Muscle layer of duodenum (tissue), 2 donors: ENCODE results near the gene ANKMY1.

Source experiments
- H3K27ac ChIP-seq: one replicate; pipeline ENCODE4 v1.7.0; 2013; ENCODE audit warnings: mild to moderate bottlenecking, low read length
- H3K27me3 ChIP-seq: one replicate; pipeline ENCODE4 v1.7.0; 2013; ENCODE audit warnings: low read depth, mild to moderate bottlenecking, control low read depth, low read length
- H3K36me3 ChIP-seq, 2 donors: one replicate each; pipeline ENCODE4 v1.7.0; 2013; ENCODE audit warnings: low read length in 2 of 2, control low read depth in 1 of 2, mild to moderate bottlenecking in 1 of 2; ENCODE audit not compliant: insufficient read depth in 2 of 2, control insufficient read depth in 1 of 2
- H3K4me1 ChIP-seq, 2 donors: one replicate each; pipeline ENCODE4 v1.7.0; 2013; ENCODE audit warnings: low read length in 2 of 2, mild to moderate bottlenecking in 2 of 2, control low read depth in 1 of 2, moderate library complexity in 1 of 2; ENCODE audit not compliant: insufficient read depth in 2 of 2, control insufficient read depth in 1 of 2
- H3K4me3 ChIP-seq, 2 donors: one replicate each; pipeline ENCODE4 v1.7.0; 2013; ENCODE audit warnings: low read length in 2 of 2, low read depth in 1 of 2, mild to moderate bottlenecking in 1 of 2
- H3K9me3 ChIP-seq, 2 donors: one replicate each; pipeline ENCODE4 v1.7.0; 2013; ENCODE audit warnings: low read length in 2 of 2, control low read depth in 1 of 2, mild to moderate bottlenecking in 1 of 2; ENCODE audit not compliant: control insufficient read depth in 1 of 2
- donor health status: healthy.

ANKMY1 gene

DNA sequence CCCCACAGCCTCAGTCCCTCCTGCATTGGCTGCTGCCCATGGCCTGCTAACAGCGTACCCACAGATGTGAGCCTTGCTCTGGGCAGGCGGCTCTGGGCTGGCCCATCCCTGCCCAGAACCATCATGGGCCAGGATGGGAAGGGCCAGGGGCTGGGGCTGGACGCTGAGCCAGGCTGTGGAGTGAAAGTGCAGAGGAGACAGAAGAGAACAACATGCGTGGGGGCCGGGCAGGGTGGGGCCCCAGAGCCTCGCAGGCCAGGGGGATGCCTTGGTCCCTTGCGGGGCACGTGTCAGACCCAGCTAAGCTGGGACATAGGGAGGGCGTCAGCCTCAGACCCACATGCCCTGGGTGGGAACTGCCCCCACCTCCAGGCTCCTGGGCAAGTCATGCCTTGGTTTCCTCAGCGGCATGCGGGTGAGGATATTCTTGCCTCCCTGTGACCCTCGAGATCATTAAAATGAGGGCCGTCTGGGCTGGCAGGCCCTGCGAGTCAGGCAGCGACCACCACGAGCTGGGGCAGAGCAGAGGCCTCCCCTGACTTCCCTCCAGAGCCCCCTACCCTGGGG is 95.0 kb downstream of the ANKMY1 start:
- H3K4me3 ChIP-seq: no peak overlapping the region
- peaks cover 7 to 25% of the 10 kb centered on the region in 2 donors for H3K36me3 ChIP-seq
- no peaks in the 10 kb centered on the region for H3K4me1 ChIP-seq
- H3K9me3 ChIP-seq: no peaks in the 10 kb centered on the region
- H3K27ac ChIP-seq: no peak overlapping the region
- no peaks in the 10 kb centered on the region for H3K27me3 ChIP-seq

DNA sequence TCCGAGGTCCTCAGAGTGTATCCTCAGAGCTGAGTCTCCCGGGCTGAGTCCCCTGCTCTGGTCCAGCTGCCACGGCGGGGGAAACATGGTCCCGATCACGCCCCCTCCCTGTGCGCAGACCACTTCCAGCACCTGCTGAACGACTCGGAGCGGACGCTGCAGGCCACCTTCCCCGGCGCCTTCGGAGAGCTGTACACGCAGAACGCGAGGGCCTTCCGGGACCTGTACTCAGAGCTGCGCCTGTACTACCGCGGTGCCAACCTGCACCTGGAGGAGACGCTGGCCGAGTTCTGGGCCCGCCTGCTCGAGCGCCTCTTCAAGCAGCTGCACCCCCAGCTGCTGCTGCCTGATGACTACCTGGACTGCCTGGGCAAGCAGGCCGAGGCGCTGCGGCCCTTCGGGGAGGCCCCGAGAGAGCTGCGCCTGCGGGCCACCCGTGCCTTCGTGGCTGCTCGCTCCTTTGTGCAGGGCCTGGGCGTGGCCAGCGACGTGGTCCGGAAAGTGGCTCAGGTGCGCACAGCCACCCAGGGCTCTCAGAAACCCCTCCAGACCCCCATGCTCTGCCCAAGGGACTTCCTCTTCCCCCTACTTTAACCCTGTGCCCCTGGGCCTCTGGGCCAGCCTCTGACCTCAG is 95.6 kb downstream of the ANKMY1 start:
- no peak overlapping the region for H3K4me3 ChIP-seq
- no peaks in the 10 kb centered on the region for H3K4me1 ChIP-seq
- no peak overlapping the region for H3K27ac ChIP-seq
- H3K27me3 ChIP-seq: no peaks in the 10 kb centered on the region
- H3K9me3 ChIP-seq: no peaks in the 10 kb centered on the region
- peaks cover 7 to 25% of the 10 kb centered on the region in 2 donors for H3K36me3 ChIP-seq

DNA sequence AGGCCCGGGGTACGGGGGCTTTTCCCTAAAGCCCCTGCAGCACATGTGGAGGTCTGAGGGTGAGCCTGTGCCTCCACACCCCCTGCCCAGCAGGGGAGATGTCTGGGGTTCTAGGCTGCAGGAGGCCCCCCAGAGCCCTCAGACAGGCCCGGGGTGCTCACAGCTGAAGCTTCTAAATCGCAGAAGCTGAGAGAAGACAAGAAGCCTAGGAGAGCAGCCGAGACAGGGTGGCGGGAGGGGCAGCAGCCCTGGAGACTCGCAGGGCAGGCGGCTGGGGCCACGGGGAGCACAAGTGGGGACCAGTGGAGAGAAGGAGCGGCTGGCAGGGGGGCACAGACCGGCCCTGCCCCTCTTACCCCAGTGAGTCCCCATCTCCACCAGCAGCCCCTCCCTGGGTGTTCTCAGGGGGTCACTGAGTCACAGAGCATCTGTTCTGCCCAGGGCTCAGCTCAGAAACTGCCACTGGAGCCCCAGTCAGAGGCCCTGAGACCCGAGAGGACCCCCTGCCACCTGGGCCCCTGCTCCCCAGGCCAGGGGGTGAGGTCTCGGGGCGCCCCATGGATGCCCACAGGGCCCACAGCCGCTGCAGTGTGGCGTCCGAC is 96.2 kb downstream of the ANKMY1 start:
- Histone ChIP-seq H3K27me3 (no peaks in the 10 kb centered on the region), H3K36me3 (peaks cover 7 to 25% of the 10 kb centered on the region in 2 donors), H3K9me3 (no peaks in the 10 kb centered on the region), H3K4me3 (no peak overlapping the region), H3K27ac (no peak overlapping the region), H3K4me1 (no peaks in the 10 kb centered on the region)

DNA sequence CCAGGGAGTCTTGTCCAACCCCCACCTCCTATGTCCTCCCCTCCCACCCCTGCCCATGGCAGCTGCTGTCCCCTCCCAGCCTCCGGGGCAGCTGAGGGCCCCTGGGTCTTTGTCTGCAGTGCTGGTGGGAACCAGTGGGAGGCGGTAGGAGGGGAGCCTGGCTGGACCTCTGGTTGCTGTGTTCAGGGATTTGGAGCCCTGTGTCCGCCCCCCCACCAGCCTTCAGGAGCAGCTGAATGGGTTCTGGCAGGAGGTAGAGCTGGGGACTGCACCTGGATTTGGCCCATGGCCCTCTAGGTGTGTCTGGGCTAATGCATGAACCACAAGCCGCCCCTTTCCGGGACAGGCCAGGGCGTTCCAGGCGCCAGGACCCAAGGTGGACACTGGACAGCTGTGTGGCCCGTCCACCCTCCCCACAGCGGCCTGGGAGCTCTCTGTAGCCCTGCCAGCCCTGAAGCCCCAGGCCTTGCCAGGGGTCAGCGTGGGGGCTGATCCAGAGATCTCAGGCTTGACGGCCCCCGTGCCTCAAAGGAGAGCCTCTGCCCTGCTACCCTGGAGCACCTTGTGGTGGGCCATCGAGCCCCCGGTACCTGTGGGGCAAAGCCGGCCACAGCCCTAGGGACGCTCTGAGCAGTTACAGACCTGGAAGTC is 96.9 kb downstream of the ANKMY1 start:
- Histone ChIP-seq H3K27me3 (no peaks in the 10 kb centered on the region), H3K27ac (no peak overlapping the region), H3K36me3 (peaks cover 7 to 25% of the 10 kb centered on the region in 2 donors), H3K9me3 (no peaks in the 10 kb centered on the region), H3K4me1 (no peaks in the 10 kb centered on the region), H3K4me3 (no peak overlapping the region)

DNA sequence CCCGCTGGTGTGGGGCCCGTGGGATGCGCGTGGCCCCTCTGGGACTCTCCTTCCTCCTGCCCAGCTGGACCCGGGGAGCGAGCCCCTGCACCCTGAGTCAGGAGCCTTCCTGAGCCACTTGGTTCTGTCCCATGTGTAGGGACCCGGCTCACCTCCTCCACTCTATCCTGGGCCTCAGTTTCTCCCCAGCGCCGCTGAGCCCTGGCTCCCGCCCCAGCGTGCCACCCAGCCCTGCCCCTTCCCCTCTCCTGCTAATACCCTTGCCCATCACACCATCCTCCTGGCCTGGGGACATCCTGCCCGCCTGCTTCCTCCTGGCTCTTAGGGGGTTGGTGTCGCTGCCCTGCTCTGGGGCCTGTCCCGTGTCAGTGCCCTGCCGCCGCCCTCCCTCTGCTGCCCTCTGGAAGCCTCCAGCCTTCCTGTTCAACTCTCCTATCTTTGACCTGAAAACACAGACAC is 97.5 kb downstream of the ANKMY1 start:
- Histone ChIP-seq H3K27ac (no peak overlapping the region), H3K9me3 (no peaks in the 10 kb centered on the region), H3K36me3 (peaks cover 7 to 20% of the 10 kb centered on the region in 2 donors), H3K4me1 (peaks cover 0 to 4% of the 10 kb centered on the region in 2 donors), H3K4me3 (no peak overlapping the region), H3K27me3 (no peaks in the 10 kb centered on the region)

DNA sequence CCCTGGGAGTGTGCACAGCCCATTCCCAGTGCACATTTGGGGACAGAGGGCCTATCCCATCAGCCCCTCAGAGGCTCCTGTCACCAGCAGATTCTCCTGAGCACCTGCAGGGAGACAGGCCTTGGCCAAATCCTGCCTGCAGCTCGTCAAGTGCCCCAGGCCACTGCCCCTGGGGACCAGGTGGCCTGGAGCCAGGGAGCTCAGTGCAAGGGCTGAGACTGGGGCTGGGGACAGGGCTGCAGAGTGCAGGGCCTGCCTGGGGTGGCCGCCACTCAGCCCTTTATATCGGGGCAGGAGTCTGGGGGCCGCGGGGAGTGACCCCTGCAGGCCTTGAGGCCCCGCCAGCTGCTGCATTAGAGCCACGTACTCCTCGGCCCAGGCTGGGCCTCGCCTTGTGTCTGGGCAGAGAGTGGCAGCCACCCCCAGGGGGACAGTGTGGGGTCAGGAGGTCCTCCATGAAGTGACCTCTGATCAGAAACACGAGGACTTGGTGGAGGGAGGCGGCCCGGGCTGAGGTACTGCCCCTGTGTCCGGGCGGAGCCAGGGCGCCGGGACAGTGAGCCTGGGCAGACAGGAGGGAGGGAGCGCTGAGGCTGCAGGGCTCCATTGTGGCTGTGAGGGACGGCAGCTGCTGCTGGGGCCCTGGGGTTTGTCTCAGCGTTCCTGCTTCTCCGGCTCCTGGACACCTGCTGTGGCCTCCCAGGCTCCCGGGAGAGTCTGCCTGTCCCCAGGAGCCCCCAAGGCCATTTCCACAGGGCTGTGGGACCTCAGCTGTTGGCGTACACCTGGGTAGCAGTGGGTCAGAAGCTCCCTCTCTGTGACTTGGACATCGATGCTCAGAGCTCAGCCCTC is 98.2 kb downstream of the ANKMY1 start:
- H3K36me3 ChIP-seq: peaks cover 7 to 13% of the 10 kb centered on the region in 2 donors

DNA sequence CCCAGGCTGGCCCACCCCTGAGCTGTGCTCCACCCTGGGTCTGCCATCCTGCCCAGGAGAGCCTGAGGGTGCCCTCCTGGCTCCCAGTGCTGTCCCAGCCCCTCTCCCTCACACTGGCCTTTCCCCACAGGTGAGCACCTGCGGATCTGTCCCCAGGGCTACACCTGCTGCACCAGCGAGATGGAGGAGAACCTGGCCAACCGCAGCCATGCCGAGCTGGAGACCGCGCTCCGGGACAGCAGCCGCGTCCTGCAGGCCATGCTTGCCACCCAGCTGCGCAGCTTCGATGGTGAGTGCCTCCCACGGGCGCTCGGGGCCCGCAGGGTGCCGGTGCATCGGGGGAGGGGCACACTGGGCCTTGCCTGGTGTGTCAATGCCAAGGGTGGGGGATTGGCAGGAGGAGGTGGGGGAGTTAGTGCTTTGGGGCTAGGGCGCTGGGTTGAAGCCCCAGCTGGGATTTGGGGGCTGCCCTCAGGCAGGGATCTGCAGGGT is 98.8 kb downstream of the ANKMY1 start:
- no peaks in the 10 kb centered on the region for H3K27me3 ChIP-seq
- no peak overlapping the region for H3K4me3 ChIP-seq
- H3K27ac ChIP-seq: no peak overlapping the region
- peaks cover 0 to 7% of the 10 kb centered on the region in 2 donors for H3K4me1 ChIP-seq
- H3K36me3 ChIP-seq: peaks cover 3 to 7% of the 10 kb centered on the region in 2 donors
- no peaks in the 10 kb centered on the region for H3K9me3 ChIP-seq

More for the DNA sequence above, 98.2 kb downstream of the ANKMY1 start:
- H3K27ac ChIP-seq: no peak overlapping the region
- H3K4me1 ChIP-seq: peaks cover 0 to 4% of the 10 kb centered on the region in 2 donors
- no peaks in the 10 kb centered on the region for H3K27me3 ChIP-seq
- H3K4me3 ChIP-seq: no peak overlapping the region
- no peaks in the 10 kb centered on the region for H3K9me3 ChIP-seq

DNA sequence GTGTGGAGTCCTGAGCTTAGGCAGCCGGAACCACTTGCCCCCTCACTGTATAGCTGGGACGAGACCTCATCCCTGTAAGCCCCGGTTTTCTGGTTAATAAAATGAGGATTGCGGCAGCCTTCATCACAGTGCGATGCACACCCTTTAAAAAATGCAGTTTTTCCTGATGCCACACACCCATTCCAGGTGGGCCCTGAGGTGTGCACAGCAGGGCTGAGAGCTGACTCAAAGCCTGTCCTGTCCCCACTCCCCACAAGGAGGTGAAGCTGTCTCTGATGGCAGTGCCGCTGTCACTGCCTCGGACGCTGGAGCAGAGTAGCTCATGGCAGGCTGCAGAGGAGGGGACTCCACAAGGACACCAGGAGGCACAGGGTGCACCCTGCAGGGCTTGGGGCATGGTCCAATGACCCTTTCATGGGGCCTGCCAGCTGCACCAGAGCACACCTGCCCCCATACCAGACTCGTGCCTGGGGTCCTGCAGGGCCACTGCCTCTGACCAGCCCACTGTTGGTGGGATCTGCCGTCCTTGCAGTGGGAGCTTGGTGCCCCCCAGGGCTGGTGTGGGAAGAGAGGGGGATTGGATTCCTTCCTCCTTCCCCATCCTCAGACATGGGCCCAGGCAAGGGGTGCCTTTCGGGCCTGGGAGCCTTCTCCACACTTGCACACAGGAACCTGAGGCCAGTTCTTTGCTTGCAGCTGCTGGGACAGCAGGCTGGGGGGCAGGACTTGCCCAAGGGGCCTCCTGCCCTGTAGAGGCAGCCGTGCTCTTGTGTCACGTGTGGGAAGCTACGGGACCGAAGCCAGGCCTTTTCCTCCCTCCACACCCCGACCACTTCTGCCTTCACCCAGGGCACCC is 99.5 kb downstream of the ANKMY1 start:
- Histone ChIP-seq H3K36me3 (peaks cover 0 to under 1% of the 10 kb centered on the region in 2 donors), H3K27ac (no peak overlapping the region), H3K9me3 (no peaks in the 10 kb centered on the region), H3K4me3 (no peak overlapping the region), H3K4me1 (peaks cover 0 to 7% of the 10 kb centered on the region in 2 donors), H3K27me3 (no peaks in the 10 kb centered on the region)

DNA sequence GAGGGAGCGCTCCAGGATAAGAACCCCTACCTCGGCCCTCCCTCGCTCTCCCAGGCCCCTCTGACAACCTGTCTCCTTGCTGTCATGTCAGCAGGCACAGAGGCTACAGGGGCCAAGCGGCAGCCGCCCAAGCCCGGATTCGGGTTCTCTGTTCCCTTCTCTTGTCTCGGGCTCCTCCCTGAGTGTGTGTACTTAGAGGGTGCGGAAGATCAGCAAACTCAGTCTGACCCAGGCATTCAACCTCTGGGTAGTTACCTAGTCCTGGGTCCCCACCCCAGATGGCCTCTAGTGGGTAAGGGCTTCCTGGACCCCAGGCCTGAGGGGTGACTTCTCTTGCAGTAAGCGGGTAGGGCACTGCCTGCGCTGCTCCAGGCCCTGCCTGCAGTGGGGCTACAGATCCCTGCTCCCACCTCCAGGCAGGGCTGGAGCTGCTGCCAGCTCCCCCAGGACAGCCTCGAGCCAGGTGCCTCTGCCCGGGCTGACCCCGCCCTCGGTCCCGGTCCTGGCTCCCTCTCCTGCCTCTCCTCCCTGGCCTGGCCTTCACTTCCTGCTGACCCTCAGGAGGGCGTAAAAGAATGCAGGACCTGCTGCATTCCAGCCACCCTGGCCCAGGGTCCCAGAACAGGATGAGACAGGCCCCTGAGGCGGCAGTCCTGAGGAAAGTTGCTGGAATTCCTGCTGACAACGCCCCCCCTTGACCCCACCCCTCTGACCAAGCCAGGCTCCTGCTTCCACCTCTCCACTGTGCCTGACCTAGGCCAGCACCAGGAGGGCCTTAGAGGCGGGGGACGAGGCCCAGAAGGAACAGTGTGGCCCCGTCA is 100.4 kb downstream of the ANKMY1 start:
- Histone ChIP-seq H3K27me3 (no peaks in the 10 kb centered on the region), H3K36me3 (no peaks in the 10 kb centered on the region), H3K4me3 (no peak overlapping the region), H3K4me1 (peaks cover 0 to 7% of the 10 kb centered on the region in 2 donors), H3K9me3 (no peaks in the 10 kb centered on the region), H3K27ac (no peak overlapping the region)
